BLaER1 (cell line): ENCODE measurements around the gene LRRC8B.
"Not testable (repeated sequence)": the region's sequence is repeated elsewhere in the genome, so short reads cannot be mapped to it uniquely, and the experiment has no call there.

ENCODE experiments used
- H3K27ac ChIP-seq: shearing (Covaris generic); formaldehyde crosslinking; 2 replicates; pipeline ENCODE4 v1.8.1; 2022
- H3K27me3 ChIP-seq: shearing (Covaris generic); formaldehyde crosslinking; 2 replicates; pipeline ENCODE4 v1.8.1; 2022
- H3K36me3 ChIP-seq: shearing (Covaris generic); formaldehyde crosslinking; 2 replicates; pipeline ENCODE4 v1.8.1; 2022
- H3K4me1 ChIP-seq: shearing (Covaris generic); formaldehyde crosslinking; 2 replicates; pipeline ENCODE4 v1.8.1; 2022
- H3K4me2 ChIP-seq: shearing (Covaris generic); formaldehyde crosslinking; 2 replicates; pipeline ENCODE4 v1.8.1; 2022
- H3K4me3 ChIP-seq: shearing (Covaris generic); formaldehyde crosslinking; 2 replicates; pipeline ENCODE4 v1.8.1; 2022
- H3K9ac ChIP-seq: shearing (Covaris generic); formaldehyde crosslinking; 2 replicates; pipeline ENCODE4 v1.8.1; 2022
- H3K9me3 ChIP-seq: shearing (Covaris generic); formaldehyde crosslinking; 2 replicates; pipeline ENCODE4 v1.8.1; 2022
- H4K20me1 ChIP-seq: shearing (Covaris generic); formaldehyde crosslinking; 2 replicates; pipeline ENCODE4 v1.8.1; 2022
- Cebpa-rat ChIP-seq: shearing (Covaris generic); IDR thresholded peaks from 2 replicates; pipeline ENCODE4 v1.8.1; 2022

LRRC8B gene

DNA sequence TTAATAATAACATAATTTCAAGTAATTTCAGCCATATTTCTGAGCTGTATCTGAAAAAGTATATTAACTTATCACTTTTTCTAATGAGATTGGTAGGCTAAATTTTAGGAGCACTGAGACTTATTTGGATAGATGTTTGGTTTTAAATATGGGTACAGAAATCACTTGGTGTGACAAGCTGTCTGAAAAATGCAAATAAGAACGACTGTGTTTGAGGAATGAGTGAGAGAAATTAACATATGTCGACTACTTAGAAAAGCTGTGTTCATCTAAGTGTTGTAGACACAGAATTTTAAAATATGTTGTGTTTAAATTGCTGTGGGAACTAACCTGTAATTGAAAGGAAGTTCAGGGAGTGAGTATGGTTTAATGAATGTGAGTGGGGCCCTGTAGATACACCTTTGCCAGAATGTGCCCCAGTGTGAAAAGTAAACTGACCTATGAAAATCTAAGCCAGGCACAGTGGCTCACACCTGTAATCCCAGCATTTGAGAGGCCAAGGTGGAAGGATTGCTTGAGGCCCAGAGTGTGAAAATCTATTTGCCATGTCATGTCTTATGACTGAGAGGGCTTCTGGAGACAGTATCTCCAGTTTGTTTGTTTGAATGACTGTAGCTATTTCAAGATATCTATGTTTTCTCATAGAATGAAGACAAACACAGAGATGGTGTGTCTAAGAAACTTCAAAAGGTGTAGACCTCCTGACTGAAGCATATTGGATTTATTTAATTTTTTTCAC, 54.5 kb downstream of the LRRC8B start:
- Histone ChIP-seq H3K9ac (no peak overlapping the region), H3K27ac (no peak overlapping the region), H4K20me1 (peaks cover 20% of the 10 kb centered on the region; the same call in 1 of the 2 replicates), H3K27me3 (no peaks in the 10 kb centered on the region), H3K36me3 (peaks cover 75% of the 10 kb centered on the region), H3K4me2 (no peak overlapping the region), H3K4me1 (no peaks in the 10 kb centered on the region), H3K4me3 (no peak overlapping the region), H3K9me3 (no peaks in the 10 kb centered on the region)
- no peak for TF ChIP-seq Cebpa-rat

DNA sequence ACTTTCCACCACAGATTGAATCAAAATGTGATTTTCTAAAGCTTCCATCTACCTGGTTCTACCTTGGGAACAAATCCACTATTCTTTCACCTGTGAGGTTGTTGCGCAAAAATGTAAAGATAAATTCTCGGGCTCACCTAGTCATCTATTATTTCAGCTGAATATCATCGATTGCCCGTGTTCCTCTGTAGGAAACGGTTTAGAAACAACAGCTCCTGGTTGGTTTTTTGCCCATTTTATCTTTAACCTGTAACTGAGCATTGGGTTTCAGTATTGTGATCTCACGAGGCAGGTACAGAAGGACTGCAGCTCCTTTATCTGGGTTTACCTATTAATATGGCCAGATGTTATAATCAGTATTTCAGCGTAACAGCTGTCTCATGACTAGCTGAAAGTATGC, 55.4 kb downstream of the LRRC8B start:
- no peaks in the 10 kb centered on the region for H3K27me3 ChIP-seq
- H3K36me3 ChIP-seq, result peaks cover 73% of the 10 kb centered on the region
- TF ChIP-seq Cebpa-rat, result no peak

DNA sequence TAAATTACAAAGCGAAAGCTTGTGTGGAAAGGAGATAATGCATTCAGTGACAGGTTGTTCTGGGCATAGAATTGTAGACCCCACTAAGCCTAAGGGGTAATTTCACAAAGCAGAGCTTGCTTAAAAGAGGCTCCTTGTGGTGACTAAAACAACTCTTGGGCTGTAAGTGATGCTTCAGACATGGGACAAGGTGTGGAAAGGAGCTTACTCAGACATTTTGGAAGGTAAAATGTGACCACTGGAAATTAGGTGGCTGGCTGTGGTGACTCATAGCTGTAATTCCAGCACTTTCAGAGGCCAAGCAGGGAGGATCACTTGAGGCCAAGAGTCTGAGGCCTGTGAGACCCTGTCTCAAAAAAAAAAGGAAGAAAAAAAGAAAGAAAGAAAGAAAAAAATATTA, 57.2 kb downstream of the LRRC8B start:
- no peaks in the 10 kb centered on the region for H3K4me1 ChIP-seq
- no peaks in the 10 kb centered on the region for H3K9me3 ChIP-seq
- H3K27me3 ChIP-seq, result no peaks in the 10 kb centered on the region
- H4K20me1 ChIP-seq, result peaks cover 16% of the 10 kb centered on the region
- H3K4me2 ChIP-seq, result no peak overlapping the region
- no peak overlapping the region for H3K4me3 ChIP-seq
- no peak for TF ChIP-seq Cebpa-rat
- peaks cover 78% of the 10 kb centered on the region for H3K36me3 ChIP-seq
- H3K9ac ChIP-seq, result no peak overlapping the region
- no peak overlapping the region for H3K27ac ChIP-seq

More for the DNA sequence above, 55.4 kb downstream of the LRRC8B start:
- Histone ChIP-seq H3K4me1 (no peaks in the 10 kb centered on the region), H3K27ac (no peak overlapping the region), H3K9me3 (no peaks in the 10 kb centered on the region), H3K4me2 (no peak overlapping the region), H3K4me3 (no peak overlapping the region), H3K9ac (no peak overlapping the region), H4K20me1 (peaks cover 17% of the 10 kb centered on the region; the same call in 1 of the 2 replicates)

DNA sequence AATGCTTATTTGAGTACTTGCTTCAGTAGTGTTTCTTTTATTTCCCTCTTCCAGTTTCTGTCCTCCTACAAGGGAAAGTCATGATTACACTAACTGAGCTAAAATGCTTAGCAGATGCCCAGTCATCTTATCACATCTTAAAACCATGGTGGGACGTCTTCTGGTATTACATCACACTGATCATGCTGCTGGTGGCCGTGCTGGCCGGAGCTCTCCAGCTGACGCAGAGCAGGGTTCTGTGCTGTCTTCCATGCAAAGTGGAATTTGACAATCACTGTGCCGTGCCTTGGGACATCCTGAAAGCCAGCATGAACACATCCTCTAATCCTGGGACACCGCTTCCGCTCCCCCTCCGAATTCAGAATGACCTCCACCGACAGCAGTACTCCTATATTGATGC, 57.9 kb downstream of the LRRC8B start:
- Histone ChIP-seq H3K27ac (no peak overlapping the region), H3K4me1 (no peaks in the 10 kb centered on the region), H3K4me2 (no peak overlapping the region), H4K20me1 (peaks cover 23% of the 10 kb centered on the region), H3K9ac (no peak overlapping the region), H3K9me3 (no peaks in the 10 kb centered on the region), H3K27me3 (no peaks in the 10 kb centered on the region), H3K4me3 (no peak overlapping the region), H3K36me3 (peaks cover 81% of the 10 kb centered on the region)
- no peak for TF ChIP-seq Cebpa-rat

DNA sequence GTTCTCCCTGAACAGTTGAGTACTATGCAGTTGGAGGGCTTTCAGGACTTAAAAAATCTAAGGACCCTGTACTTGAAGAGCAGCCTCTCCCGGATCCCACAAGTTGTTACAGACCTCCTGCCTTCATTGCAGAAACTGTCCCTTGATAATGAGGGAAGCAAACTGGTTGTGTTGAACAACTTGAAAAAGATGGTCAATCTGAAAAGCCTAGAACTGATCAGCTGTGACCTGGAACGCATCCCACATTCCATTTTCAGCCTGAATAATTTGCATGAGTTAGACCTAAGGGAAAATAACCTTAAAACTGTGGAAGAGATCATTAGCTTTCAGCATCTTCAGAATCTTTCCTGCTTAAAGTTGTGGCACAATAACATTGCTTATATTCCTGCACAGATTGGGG, 59.6 kb downstream of the LRRC8B start:
- Histone ChIP-seq H4K20me1 (peaks cover 36% of the 10 kb centered on the region), H3K9me3 (no peaks in the 10 kb centered on the region), H3K4me3 (no peak overlapping the region), H3K36me3 (peaks cover 89% of the 10 kb centered on the region), H3K9ac (no peak overlapping the region), H3K4me2 (no peak overlapping the region), H3K4me1 (peaks cover 3% of the 10 kb centered on the region), H3K27ac (no peak overlapping the region), H3K27me3 (no peaks in the 10 kb centered on the region)
- TF ChIP-seq Cebpa-rat, result no peak

DNA sequence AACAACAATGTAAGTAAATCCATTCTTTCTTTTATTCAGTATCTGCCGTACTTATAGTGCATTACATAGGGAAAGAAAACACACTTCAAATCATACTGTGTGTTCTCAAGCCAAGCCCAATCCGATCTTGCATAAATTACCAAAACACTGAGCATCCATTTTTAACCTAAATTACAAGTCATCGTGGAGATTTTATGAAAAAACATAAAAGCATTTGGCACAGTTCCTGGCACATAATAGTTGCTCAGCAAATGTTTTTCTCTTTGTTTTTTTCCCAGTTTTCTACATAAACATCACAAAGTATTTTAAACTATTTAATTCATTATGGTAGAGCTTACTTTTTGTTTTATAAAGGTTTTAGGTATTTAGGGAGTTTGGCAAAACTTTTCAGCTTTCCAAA, 60.2 kb downstream of the LRRC8B start:
- H3K4me3 ChIP-seq, result no peak overlapping the region
- no peak overlapping the region for H3K9ac ChIP-seq
- H4K20me1 ChIP-seq, result peaks cover 40% of the 10 kb centered on the region
- peaks cover 85% of the 10 kb centered on the region for H3K36me3 ChIP-seq
- H3K9me3 ChIP-seq, result no peaks in the 10 kb centered on the region
- H3K4me2 ChIP-seq, result no peak overlapping the region
- no peaks in the 10 kb centered on the region for H3K27me3 ChIP-seq
- H3K4me1 ChIP-seq, result peaks cover 7% of the 10 kb centered on the region
- H3K27ac ChIP-seq, result no peak overlapping the region
- TF ChIP-seq Cebpa-rat, result no peak

DNA sequence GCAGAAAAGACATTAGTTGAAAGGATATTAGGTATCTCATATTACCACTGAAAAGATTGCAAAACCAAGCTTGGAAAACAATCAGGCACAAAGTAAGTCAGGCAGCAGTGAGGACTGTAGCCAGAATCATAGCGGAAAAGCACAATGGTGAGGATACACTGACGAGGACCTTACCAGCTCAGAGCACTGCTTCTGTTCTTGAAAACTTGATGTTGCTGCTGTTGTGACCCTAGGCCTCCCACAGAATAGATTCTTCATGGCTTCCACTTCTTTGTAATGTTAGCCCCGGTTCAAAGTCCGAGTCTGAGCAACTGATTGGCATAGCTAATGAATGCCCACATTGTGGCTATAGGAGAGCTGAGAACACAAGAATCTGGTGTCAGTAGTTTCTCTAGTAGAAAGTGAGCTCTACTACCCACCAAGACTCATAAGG, 63.1 kb downstream of the LRRC8B start:
- no peak for TF ChIP-seq Cebpa-rat
- H3K4me3 ChIP-seq, result no peak overlapping the region
- H3K36me3 ChIP-seq, result peaks cover 75% of the 10 kb centered on the region
- H3K4me1 ChIP-seq, result peaks cover 7% of the 10 kb centered on the region
- H3K9me3 ChIP-seq, result no peaks in the 10 kb centered on the region
- H3K4me2 ChIP-seq, result no peak overlapping the region
- no peak overlapping the region for H3K27ac ChIP-seq
- H4K20me1 ChIP-seq, result peaks cover 70% of the 10 kb centered on the region
- H3K9ac ChIP-seq, result no peak overlapping the region
- no peaks in the 10 kb centered on the region for H3K27me3 ChIP-seq

DNA sequence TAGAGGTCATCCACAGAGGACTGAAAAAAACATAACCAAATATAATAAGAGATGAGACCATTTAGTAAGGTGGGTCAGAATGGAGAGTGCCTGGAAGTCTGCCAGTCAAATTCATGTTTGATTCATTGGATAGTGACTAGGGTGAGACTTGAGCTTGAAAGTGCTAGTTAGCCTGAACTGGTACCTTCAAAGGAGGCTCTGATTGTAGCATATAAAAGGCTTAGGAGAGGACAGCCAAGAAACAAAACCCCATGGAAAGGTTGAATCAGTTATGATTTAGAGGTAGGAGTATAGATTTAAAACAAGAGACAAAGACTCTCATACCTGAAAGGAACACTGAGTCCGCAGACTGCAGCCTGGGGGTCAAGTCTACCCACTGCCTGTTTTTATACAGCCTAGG, 63.9 kb downstream of the LRRC8B start:
- Histone ChIP-seq H4K20me1 (peaks cover 75% of the 10 kb centered on the region), H3K4me3 (no peak overlapping the region), H3K36me3 (peaks cover 73% of the 10 kb centered on the region), H3K27me3 (no peaks in the 10 kb centered on the region), H3K4me2 (no peak overlapping the region), H3K4me1 (peaks cover 7% of the 10 kb centered on the region), H3K27ac (no peak overlapping the region), H3K9me3 (no peaks in the 10 kb centered on the region), H3K9ac (no peak overlapping the region)
- TF ChIP-seq Cebpa-rat, result no peak

DNA sequence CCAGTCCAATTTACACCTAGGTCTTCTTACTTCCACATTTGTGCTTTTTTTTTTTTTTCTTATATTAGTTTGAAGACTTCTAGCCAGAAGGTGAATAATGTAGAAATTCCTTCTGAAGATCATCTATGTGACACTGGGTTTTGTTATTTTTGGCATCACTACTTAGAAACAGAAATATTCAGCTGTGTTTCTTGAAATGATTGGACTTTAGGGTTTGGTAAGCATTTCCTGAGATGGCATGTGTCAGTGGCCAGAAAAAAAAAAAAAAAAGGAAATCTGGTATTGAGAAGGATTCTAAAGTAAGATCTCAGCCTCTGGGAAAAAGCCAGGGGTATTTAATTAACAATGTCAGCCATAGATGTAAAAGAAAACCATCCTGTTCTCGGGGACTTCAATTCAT, 64.9 kb downstream of the LRRC8B start:
- Histone ChIP-seq H3K27ac (no peak overlapping the region), H4K20me1 (peaks cover 75% of the 10 kb centered on the region), H3K27me3 (no peaks in the 10 kb centered on the region), H3K4me3 (no peak overlapping the region), H3K36me3 (peaks cover 62% of the 10 kb centered on the region), H3K4me1 (peaks cover 7% of the 10 kb centered on the region), H3K9me3 (no peaks in the 10 kb centered on the region), H3K9ac (no peak overlapping the region), H3K4me2 (peak overlapping the region; percentile 18)
- no peak for TF ChIP-seq Cebpa-rat

DNA sequence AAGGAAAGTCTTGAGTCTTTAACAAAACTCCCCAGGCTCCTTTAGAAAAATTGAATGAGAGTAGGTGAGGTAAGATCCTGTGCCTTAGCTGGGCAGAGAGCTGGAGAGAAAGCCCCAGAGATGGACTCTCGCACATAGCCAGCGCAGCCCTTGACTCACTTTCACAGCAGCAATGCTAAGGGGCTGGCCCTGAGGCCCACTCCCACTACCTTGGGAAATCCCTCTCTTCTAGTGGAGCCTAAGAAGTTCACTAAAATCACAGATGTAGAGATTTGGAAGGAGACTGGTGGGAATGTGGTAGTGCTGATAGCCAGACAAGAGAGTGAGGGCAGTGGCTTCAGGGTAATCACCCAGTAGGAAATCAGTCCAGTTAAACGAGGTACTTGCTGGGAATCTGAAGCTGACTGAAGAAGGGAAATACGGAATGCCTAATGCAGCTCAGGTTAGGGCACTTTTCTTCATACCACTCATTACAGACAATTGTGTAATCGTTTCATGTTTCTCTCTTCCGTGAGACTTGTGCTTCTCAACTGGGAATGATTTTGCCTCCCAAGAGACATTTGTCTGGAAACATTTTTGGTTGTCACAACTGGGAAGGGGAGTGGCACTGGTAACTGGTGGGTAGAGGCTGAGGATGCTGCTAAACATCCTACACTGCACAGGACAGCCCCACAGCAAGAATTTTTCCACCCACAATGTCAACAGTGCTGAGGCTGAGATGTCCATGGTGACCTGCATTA, 65.9 kb downstream of the LRRC8B start:
- Histone ChIP-seq H3K27ac (no peak overlapping the region), H3K4me3 (no peak overlapping the region), H4K20me1 (peaks cover 74% of the 10 kb centered on the region), H3K4me1 (peaks cover 7% of the 10 kb centered on the region), H3K27me3 (no peaks in the 10 kb centered on the region), H3K36me3 (peaks cover 62% of the 10 kb centered on the region), H3K9ac (no peak overlapping the region), H3K9me3 (no peaks in the 10 kb centered on the region), H3K4me2 (no peak overlapping the region)
- no peak for TF ChIP-seq Cebpa-rat

DNA sequence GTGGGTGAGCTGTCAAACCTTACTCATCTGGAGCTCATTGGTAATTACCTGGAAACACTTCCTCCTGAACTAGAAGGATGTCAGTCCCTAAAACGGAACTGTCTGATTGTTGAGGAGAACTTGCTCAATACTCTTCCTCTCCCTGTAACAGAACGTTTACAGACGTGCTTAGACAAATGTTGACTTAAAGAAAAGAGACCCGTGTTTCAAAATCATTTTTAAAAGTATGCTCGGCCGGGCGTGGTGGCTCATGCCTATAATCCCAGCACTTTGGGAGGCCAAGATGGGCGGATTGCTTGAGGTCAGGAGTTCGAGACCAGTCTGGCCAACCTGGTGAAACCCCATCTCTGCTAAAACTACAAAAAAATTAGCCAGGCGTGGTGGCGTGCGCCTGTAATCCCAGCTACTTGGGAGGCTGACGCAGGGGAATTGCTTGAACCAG, 68.3 kb downstream of the LRRC8B start:
- peaks cover 41% of the 10 kb centered on the region for H3K36me3 ChIP-seq
- not testable (repeated sequence) for H3K4me1 ChIP-seq, H3K27me3 ChIP-seq, H3K4me2 ChIP-seq, H3K4me3 ChIP-seq, H3K9me3 ChIP-seq, H3K9ac ChIP-seq, H3K27ac ChIP-seq
- H4K20me1 ChIP-seq, result peaks cover 62% of the 10 kb centered on the region
